Measurements from ENCODE around the gene PIGS. TPM values are rescaled to one million over a fixed set of nuclear protein-coding genes. Genes with fewer than 3 reads are reported as not detected.
"Not testable (repeated sequence)": the region's sequence is repeated elsewhere in the genome, so short reads cannot be mapped to it uniquely, and the experiment has no call there.

Gene PIGS
- total RNA-seq, 2 experiments from 2014 or later: 66.3 to 66.6 TPM

- H3K36me3 Mint-ChIP-seq (ENCODE audit: low read depth): peaks cover 75% of the 10 kb centered on the region
- H3K27ac Mint-ChIP-seq: peak within 1 kb of the TSS; percentile 72
- peak; percentile 98 for DNase-seq
- H3K4me3 Mint-ChIP-seq: peak within 1 kb of the TSS; percentile 84
- H3K4me1 Mint-ChIP-seq: peaks cover 73% of the 10 kb centered on the region
- CTCF ChIA-PET: interaction anchor here (0.9 to 3.7 kb wide), 6 partner anchors 17 to 241 kb away, joined by 3 to 8 read pairs (median 4); partner anchors contain the start of genes IFT20, RPL23A and TNFAIP1
- H3K9me3 Mint-ChIP-seq: no peaks in the 10 kb centered on the region
- POLR2A ChIA-PET: interaction anchor here (0.8 to 4.4 kb wide), 17 partner anchors 9 to 151 kb away, joined by 3 to 34 read pairs (median 5); partner anchors contain the start of genes BLTP2, PROCA1, SDF2 and SPAG5
- no peaks in the 10 kb centered on the region for H3K27me3 Mint-ChIP-seq
These were observed 5.6 kb upstream of the PIGS start, which contains the start of gene ALDOC for GRCh38 chr17:28576758-28577465. Gene ALDOC (minus strand): TSS chr17:28576895. CDS start chr17:28575532, 1,363 bp downstream.

GRCh38 chr17:28576016-28576415, 4.7 kb upstream of the PIGS start:
- Mint-ChIP-seq H3K4me1 (peaks cover 76% of the 10 kb centered on the region), H3K36me3 (ENCODE audit: low read depth) (peaks cover 75% of the 10 kb centered on the region), H3K4me3 (peak overlapping the region; percentile 84), H3K27ac (peak overlapping the region; percentile 72)
- H3K27me3 Mint-ChIP-seq, DNase-seq, H3K9me3 Mint-ChIP-seq: not testable (repeated sequence)
- ChIA-PET CTCF (interaction anchor here (0.7 to 3.7 kb wide), 3 partner anchors 23 to 27 kb away, joined by 3 to 8 read pairs (median 6); partner anchors contain the start of gene SPAG5), POLR2A (interaction anchor here (1.1 to 4.4 kb wide), 10 partner anchors 16 to 144 kb away, joined by 3 to 34 read pairs (median 6); partner anchors contain the start of genes BLTP2, PROCA1, RPL23A and SDF2)

- ChIA-PET CTCF (interaction anchor here (0.7 to 3.7 kb wide), 4 partner anchors 13 to 27 kb away, joined by 3 to 8 read pairs (median 4); partner anchors contain the start of gene SPAG5), POLR2A (interaction anchor here (1.1 to 4.4 kb wide), 6 partner anchors 17 to 144 kb away, joined by 3 to 34 read pairs (median 6); partner anchors contain the start of genes RPL23A, SDF2, SPAG5 and SUPT6H)
- H3K36me3 Mint-ChIP-seq (ENCODE audit: low read depth): peaks cover 73% of the 10 kb centered on the region
- no peak for DNase-seq
- no peaks in the 10 kb centered on the region for H3K27me3 Mint-ChIP-seq
- no peaks in the 10 kb centered on the region for H3K9me3 Mint-ChIP-seq
- no peak overlapping the region for H3K4me3 Mint-ChIP-seq
- H3K4me1 Mint-ChIP-seq: peaks cover 71% of the 10 kb centered on the region
- no peak overlapping the region for H3K27ac Mint-ChIP-seq
These were observed 3.9 kb upstream of the PIGS start for GRCh38 chr17:28575126-28575795.

GRCh38 chr17:28574526-28574925, 3.2 kb upstream of the PIGS start:
- peaks cover 71% of the 10 kb centered on the region for H3K36me3 Mint-ChIP-seq (ENCODE audit: low read depth)

GRCh38 chr17:28573966-28574480, 2.7 kb upstream of the PIGS start:
- Mint-ChIP-seq H3K4me1 (peaks cover 68% of the 10 kb centered on the region), H3K27me3 (no peaks in the 10 kb centered on the region), H3K9me3 (no peaks in the 10 kb centered on the region), H3K36me3 (ENCODE audit: low read depth) (peaks cover 68% of the 10 kb centered on the region), H3K4me3 (no peak overlapping the region), H3K27ac (no peak overlapping the region)
- no peak for DNase-seq
- ChIA-PET CTCF (interaction anchor here (0.6 to 2.0 kb wide), 3 partner anchors 15 to 26 kb away, joined by 3 to 6 read pairs (median 3); partner anchors contain the start of gene SPAG5), POLR2A (interaction anchor here (1.1 kb wide), 1 partner anchor 23 kb away, joined by 3 read pairs; no protein-coding TSS in a partner anchor)

More at GRCh38 chr17:28574526-28574925, 3.2 kb upstream of the PIGS start:
- POLR2A ChIA-PET: interaction anchor here (1.1 kb wide), 1 partner anchor 24 kb away, joined by 3 read pairs; no protein-coding TSS in a partner anchor
- no peaks in the 10 kb centered on the region for H3K9me3 Mint-ChIP-seq
- CTCF ChIA-PET: interaction anchor here (0.6 to 2.0 kb wide), 3 partner anchors 14 to 26 kb away, joined by 3 to 6 read pairs (median 3); partner anchors contain the start of gene SPAG5
- H3K4me1 Mint-ChIP-seq: peaks cover 71% of the 10 kb centered on the region
- no peak overlapping the region for H3K27ac Mint-ChIP-seq
- H3K4me3 Mint-ChIP-seq: no peak overlapping the region
- no peaks in the 10 kb centered on the region for H3K27me3 Mint-ChIP-seq
- no peak for DNase-seq

- no peak for DNase-seq
- H3K4me3 Mint-ChIP-seq: no peak overlapping the region
- H3K9me3 Mint-ChIP-seq: no peaks in the 10 kb centered on the region
- H3K36me3 Mint-ChIP-seq (ENCODE audit: low read depth): peaks cover 66% of the 10 kb centered on the region
- H3K27ac Mint-ChIP-seq: no peak overlapping the region
- POLR2A ChIA-PET: interaction anchor here (2.6 to 5.2 kb wide), 2 partner anchors 24 to 72 kb away, joined by 9 to 64 read pairs; partner anchors contain the start of gene BLTP2
- CTCF ChIA-PET: no interaction called here
- no peaks in the 10 kb centered on the region for H3K27me3 Mint-ChIP-seq
- H3K4me1 Mint-ChIP-seq: peaks cover 65% of the 10 kb centered on the region
These were observed 2.2 kb upstream of the PIGS start for GRCh38 chr17:28573521-28573920.

- Mint-ChIP-seq H3K27ac (no peak overlapping the region), H3K9me3 (no peaks in the 10 kb centered on the region), H3K27me3 (no peaks in the 10 kb centered on the region), H3K36me3 (ENCODE audit: low read depth) (peaks cover 65% of the 10 kb centered on the region), H3K4me3 (no peak overlapping the region), H3K4me1 (peaks cover 63% of the 10 kb centered on the region)
- ChIA-PET CTCF (interaction anchor here (3.4 kb wide), 1 partner anchor 23 kb away, joined by 23 read pairs; no protein-coding TSS in a partner anchor), POLR2A (interaction anchor here (1.4 to 5.2 kb wide), 6 partner anchors 8 to 216 kb away, joined by 3 to 64 read pairs (median 12); partner anchors contain the start of genes BLTP2, POLDIP2, PROCA1 and RPL23A)
- DNase-seq: no peak
These were observed 1.7 kb upstream of the PIGS start for GRCh38 chr17:28573040-28573380.

GRCh38 chr17:28572259-28573039, 1.1 kb upstream of the PIGS start:
- DNase-seq: no peak
- POLR2A ChIA-PET: interaction anchor here (1.0 to 5.2 kb wide), 22 partner anchors 9 to 718 kb away, joined by 3 to 64 read pairs (median 6); partner anchors contain the start of genes BLTP2, PHF12, POLDIP2 and PROCA1
- Mint-ChIP-seq H3K27me3 (no peaks in the 10 kb centered on the region), H3K9me3 (no peaks in the 10 kb centered on the region), H3K4me3 (peak overlapping the region; percentile 96), H3K27ac (peak overlapping the region; percentile 84), H3K4me1 (peaks cover 63% of the 10 kb centered on the region), H3K36me3 (ENCODE audit: low read depth) (peaks cover 65% of the 10 kb centered on the region)
- CTCF ChIA-PET: interaction anchor here (1.3 to 3.4 kb wide), 4 partner anchors 14 to 155 kb away, joined by 3 to 23 read pairs (median 9); partner anchors contain the start of gene TLCD1

GRCh38 chr17:28570716-28571360, 486 bp downstream of the PIGS start:
- Mint-ChIP-seq H3K4me3 (peak overlapping the region; percentile 96), H3K9me3 (no peaks in the 10 kb centered on the region), H3K27ac (peak overlapping the region; percentile 84), H3K27me3 (no peaks in the 10 kb centered on the region), H3K4me1 (peaks cover 54% of the 10 kb centered on the region), H3K36me3 (ENCODE audit: low read depth) (peaks cover 56% of the 10 kb centered on the region)
- ChIA-PET CTCF (interaction anchor here (0.7 to 3.4 kb wide), 12 partner anchors 9 to 179 kb away, joined by 3 to 23 read pairs (median 4); partner anchors contain the start of gene TLCD1), POLR2A (interaction anchor here (0.5 to 5.2 kb wide), 25 partner anchors 8 to 720 kb away, joined by 3 to 64 read pairs (median 6); partner anchors contain the start of genes BLTP2, IFT20, PROCA1 and RPL23A)
- DNase-seq: peak; percentile 59

GRCh38 chr17:28569446-28569845, 1.9 kb downstream of the PIGS start:
- ChIA-PET POLR2A (interaction anchor here (1.0 to 5.2 kb wide), 5 partner anchors 14 to 42 kb away, joined by 3 to 64 read pairs (median 4); partner anchors contain the start of gene SPAG5), CTCF (interaction anchor here (0.7 kb wide), 2 partner anchors 181 to 714 kb away, joined by 3 to 4 read pairs; no protein-coding TSS in a partner anchor)
- peaks cover 52% of the 10 kb centered on the region for H3K4me1 Mint-ChIP-seq
- no peaks in the 10 kb centered on the region for H3K9me3 Mint-ChIP-seq
- no peak overlapping the region for H3K27ac Mint-ChIP-seq
- no peak for DNase-seq
- H3K27me3 Mint-ChIP-seq: no peaks in the 10 kb centered on the region
- H3K4me3 Mint-ChIP-seq: peak overlapping the region; percentile 96
- peaks cover 54% of the 10 kb centered on the region for H3K36me3 Mint-ChIP-seq (ENCODE audit: low read depth)

- peak overlapping the region; percentile 27 for H3K27ac Mint-ChIP-seq
- peaks cover 42% of the 10 kb centered on the region for H3K4me1 Mint-ChIP-seq
- H3K4me3 Mint-ChIP-seq: no peak overlapping the region
- no peak for DNase-seq
- POLR2A ChIA-PET: no interaction called here
- H3K9me3 Mint-ChIP-seq: no peaks in the 10 kb centered on the region
- peaks cover 47% of the 10 kb centered on the region for H3K36me3 Mint-ChIP-seq (ENCODE audit: low read depth)
- CTCF ChIA-PET: no interaction called here
- H3K27me3 Mint-ChIP-seq: no peaks in the 10 kb centered on the region
These were observed 3.7 kb downstream of the PIGS start for GRCh38 chr17:28567604-28568003.
